Measurements from ENCODE around the gene POGLUT2.

POGLUT2 gene

DNA sequence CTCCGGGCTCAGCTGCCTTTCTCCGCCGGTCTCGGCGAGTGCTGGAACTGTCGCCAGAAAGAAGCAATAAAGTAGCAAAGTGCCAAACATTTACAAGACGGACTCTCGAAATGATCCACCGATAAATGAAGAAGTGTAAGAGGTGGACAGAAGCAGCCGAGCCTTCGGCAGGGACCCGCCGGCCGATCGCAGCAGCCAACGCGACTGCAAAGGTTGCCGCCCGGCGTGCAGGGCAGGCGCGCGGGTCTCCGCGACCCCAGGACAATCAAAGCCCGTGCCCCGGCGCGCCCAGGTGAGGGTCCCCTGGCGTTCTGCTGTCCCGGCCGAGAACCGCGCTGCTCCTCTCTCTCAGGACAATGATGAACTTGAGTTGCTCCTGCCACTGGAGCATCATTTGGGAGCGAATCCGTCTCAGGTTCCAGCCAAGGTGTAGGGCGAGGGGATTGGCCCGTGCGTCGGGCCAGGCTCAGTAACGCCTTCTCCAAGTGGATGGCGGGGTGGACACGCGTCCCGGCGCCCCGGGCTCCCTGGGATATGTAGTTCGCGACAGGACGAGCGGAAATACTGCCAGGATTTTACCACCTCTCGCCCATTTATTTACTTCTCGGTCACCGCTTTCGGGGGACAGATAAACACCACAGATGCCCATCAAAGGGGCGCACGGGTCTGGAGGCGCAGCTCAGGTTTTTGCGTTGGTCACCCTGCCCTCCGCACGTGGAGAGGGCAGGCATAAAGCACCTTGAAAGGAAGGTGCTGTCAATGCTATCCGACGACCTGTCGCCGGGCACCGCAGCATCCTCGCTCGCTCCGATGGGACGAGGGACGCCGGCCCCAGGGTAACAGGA lies at the start of gene POGLUT2, which contains the start of gene BIVM:
TSS of gene POGLUT2 (minus strand) at position 396 of the 845 bp plus-strand sequence. CDS start at position 90, 306 bp downstream.
TSS of gene BIVM (plus strand) at position 539 of the 845 bp plus-strand sequence. CDS start 8,149 bp downstream, outside the sequence.
- TF ChIP-seq, protein P1, sequence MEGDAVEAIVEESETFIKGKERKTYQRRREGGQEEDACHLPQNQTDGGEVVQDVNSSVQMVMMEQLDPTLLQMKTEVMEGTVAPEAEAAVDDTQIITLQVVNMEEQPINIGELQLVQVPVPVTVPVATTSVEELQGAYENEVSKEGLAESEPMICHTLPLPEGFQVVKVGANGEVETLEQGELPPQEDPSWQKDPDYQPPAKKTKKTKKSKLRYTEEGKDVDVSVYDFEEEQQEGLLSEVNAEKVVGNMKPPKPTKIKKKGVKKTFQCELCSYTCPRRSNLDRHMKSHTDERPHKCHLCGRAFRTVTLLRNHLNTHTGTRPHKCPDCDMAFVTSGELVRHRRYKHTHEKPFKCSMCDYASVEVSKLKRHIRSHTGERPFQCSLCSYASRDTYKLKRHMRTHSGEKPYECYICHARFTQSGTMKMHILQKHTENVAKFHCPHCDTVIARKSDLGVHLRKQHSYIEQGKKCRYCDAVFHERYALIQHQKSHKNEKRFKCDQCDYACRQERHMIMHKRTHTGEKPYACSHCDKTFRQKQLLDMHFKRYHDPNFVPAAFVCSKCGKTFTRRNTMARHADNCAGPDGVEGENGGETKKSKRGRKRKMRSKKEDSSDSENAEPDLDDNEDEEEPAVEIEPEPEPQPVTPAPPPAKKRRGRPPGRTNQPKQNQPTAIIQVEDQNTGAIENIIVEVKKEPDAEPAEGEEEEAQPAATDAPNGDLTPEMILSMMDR (IDR thresholded peaks at IDR 0.05; ENCODE audit: low read depth, low read length): no peak
- peak; percentile 74 for DNase-seq (ENCODE audit: extremely low read depth, low read depth)

DNA sequence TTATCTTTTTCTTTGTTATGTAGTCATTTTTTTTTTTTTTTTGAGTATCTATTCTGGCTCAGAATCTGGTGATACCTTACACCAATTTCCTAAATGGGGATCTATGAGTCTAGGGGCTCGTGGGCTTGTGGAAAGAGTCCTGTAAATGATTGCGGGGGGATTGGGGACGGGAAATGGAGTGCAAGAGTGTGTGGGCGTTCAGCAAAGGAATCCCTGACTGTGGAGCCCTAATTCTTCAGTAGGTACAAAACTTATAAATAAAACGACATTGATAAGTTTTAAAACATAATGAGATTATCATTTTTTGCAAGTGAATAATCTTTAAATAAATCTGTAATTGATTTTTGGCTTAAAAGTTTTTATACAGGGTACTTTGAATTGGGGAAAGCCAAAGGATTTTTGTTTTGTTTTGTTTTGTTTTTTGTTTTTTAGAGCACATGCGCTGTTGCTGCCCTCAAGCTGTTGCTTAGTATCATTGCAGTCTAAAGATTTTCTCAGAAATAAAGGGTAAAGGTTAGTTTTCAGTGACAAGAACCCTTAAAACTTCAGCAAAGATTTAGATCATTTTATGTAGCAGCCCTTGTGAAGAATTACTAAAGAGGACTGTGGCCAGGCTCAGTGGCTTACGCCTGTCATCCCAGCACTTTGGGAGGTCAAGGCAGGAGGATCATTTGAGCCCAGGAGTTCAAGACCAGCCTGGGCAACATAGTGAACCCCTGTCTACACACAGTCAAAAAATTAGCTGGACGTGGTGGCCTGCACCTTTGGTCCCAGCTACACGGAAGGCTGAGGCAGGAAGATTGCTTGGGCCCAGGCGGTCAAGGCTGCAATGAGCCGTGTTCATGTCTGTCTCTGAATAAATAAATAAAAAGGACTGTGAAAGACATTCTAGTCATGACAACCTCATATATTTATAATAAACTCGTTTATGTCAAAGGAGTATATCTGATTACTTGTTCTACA lies 48.8 kb upstream of the POGLUT2 start:
- no peak for DNase-seq (ENCODE audit: extremely low read depth, low read depth)
- TF ChIP-seq, protein P1 (IDR thresholded peaks at IDR 0.05; ENCODE audit: low read depth, low read length): peak; percentile 77

DNA sequence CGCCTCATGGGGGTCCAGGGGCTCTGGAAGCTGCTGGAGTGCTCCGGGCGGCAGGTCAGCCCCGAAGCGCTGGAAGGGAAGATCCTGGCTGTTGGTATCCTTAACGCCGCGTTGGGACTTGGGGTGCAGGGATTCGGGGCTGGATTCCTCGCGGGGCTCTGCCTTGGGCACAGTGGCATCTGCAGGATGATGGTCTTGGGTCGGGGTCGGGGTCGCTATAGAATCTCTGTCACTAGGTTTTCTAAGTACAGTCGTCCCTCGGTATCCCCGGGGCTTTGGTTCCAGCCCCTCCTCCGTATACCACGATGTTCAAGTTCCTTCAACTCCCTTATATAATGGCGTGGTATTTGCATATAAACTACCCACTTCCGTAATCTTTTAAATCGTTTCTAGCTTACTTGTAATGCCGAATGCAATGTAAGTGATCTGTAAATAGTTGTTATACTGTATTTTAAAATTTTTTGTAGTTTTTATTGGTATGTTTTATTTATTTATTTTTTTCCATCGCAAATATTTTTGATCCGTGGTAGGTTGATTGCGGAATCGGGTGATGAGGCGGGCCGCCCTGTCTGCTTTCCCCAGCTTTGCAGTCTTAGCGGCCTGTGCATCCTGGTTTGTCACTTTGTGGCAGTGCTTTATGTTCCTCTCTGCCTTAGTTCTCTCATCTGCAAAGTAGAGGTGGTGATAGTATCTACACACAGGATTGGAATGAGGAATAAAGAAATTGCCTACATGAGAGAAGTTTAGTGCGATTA lies 47.7 kb upstream of the POGLUT2 start:
- no peak for DNase-seq (ENCODE audit: extremely low read depth, low read depth)
- TF ChIP-seq, protein P1 (IDR thresholded peaks at IDR 0.05; ENCODE audit: low read depth, low read length): no peak

DNA sequence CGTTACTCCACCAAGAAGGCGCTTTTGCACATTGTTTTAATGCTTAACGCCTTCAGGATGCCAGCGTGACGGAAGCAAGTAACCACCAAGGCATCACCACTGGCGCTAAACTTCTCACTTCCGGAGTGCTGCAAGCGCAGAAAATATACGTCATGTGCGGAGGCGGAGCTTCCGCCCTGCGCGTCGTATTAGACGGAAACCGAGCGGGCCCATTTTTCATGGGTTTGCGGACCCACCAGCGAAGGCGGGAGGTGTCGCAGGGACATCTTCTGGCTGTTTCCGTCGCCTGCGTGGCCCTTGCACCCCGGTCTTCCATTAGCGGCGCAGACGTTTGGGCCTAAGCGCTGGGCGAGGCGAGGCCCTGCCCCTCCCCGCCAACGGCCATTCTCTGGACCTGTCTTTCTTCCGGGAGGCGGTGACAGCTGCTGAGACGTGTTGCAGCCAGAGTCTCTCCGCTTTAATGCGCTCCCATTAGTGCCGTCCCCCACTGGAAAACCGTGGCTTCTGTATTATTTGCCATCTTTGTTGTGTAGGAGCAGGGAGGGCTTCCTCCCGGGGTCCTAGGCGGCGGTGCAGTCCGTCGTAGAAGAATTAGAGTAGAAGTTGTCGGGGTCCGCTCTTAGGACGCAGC lies 47.0 kb upstream of the POGLUT2 start, which contains the start of gene ERCC5:
TSS of gene ERCC5 (plus strand) at position 403 of the 631 bp plus-strand sequence. CDS start 235 bp downstream, outside the sequence.
- TF ChIP-seq, protein P1 (IDR thresholded peaks at IDR 0.05; ENCODE audit: low read depth, low read length): no peak
- peak; percentile 85 for DNase-seq (ENCODE audit: extremely low read depth, low read depth)

DNA sequence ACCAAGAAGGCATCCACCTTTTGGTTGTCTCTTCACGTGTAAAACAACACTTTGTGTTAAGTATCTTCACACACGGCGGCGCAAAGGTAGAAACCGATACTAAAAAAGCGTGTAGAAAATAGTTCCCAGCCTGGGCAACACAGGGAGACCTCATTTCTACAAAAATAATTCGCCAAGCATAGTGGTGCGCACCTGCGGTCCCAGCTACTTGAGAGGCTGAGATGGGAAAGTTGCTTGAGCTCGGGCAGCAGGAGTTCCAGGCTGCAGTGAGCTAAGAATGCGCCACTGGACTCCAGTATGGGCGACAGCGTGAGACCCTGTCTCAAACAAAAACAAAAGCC lies 46.5 kb upstream of the POGLUT2 start:
- DNase-seq (ENCODE audit: extremely low read depth, low read depth): no peak
- TF ChIP-seq, protein P1 (IDR thresholded peaks at IDR 0.05; ENCODE audit: low read depth, low read length): no peak

DNA sequence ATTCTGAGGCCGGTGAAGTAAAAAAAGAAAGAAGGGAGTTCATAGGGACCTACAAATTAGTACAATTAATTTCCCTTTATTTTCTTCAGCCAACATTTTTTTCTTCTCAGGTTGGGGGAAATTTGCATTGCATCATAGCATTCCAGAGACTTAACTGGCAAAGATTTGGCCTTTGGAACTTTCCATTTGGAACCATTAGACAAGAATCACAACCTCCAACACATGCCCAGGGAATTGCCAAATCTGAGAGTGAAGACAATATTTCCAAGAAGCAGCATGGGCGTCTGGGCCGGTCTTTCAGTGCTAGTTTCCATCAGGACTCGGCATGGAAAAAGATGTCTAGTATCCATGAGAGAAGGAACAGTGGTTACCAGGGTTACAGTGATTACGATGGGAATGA lies 40.7 kb upstream of the POGLUT2 start:
- DNase-seq (ENCODE audit: extremely low read depth, low read depth): no peak
- TF ChIP-seq, protein P1 (IDR thresholded peaks at IDR 0.05; ENCODE audit: low read depth, low read length): no peak

Measured in AG09319 (cell line).